HG03565 (cell line): Measurements from ENCODE around the gene TNKS2.
"Not testable (repeated sequence)": the region's sequence is repeated elsewhere in the genome, so short reads cannot be mapped to it uniquely, and the experiment has no call there.

Experiments
- ATAC-seq: cut with Tn5 transposase; IDR thresholded peaks from one replicate; pipeline ENCODE4 v1.9.1; 2021; ENCODE audit warnings: mild to moderate bottlenecking, moderate library complexity; ENCODE audit not compliant: unreplicated experiment

TNKS2 gene

GRCh38 chr10:91797874-91798648 lies at the start of gene TNKS2:
TSS of gene TNKS2 (plus strand) at chr10:91798426. CDS start at chr10:91798691, 265 bp downstream.
- ATAC-seq, result peak; percentile 62

- ATAC-seq, result not testable (repeated sequence)
Observed at GRCh38 chr10:91749592-91749991, 48.6 kb upstream of the TNKS2 start.

GRCh38 chr10:91756286-91756685 lies 41.9 kb upstream of the TNKS2 start:
- ATAC-seq, result no peak

- no peak for ATAC-seq
Observed at GRCh38 chr10:91758303-91759146, 39.7 kb upstream of the TNKS2 start.

- ATAC-seq, result no peak
Observed at GRCh38 chr10:91759581-91759986, 38.6 kb upstream of the TNKS2 start.

GRCh38 chr10:91761721-91762120 lies 36.5 kb upstream of the TNKS2 start:
- no peak for ATAC-seq

GRCh38 chr10:91762878-91763277 lies 35.3 kb upstream of the TNKS2 start:
- ATAC-seq, result no peak

GRCh38 chr10:91766676-91767075 lies 31.6 kb upstream of the TNKS2 start:
- ATAC-seq, result no peak

- ATAC-seq, result no peak
Observed at GRCh38 chr10:91768123-91768522, 30.1 kb upstream of the TNKS2 start.

- ATAC-seq, result no peak
Observed at GRCh38 chr10:91771907-91772306, 26.3 kb upstream of the TNKS2 start.

GRCh38 chr10:91772461-91772860 lies 25.8 kb upstream of the TNKS2 start:
- no peak for ATAC-seq

GRCh38 chr10:91772869-91773268 lies 25.4 kb upstream of the TNKS2 start:
- ATAC-seq, result no peak

- no peak for ATAC-seq
Observed at GRCh38 chr10:91774571-91774970, 23.7 kb upstream of the TNKS2 start.

- no peak for ATAC-seq
Observed at GRCh38 chr10:91775731-91776130, 22.5 kb upstream of the TNKS2 start.

- ATAC-seq, result no peak
Observed at GRCh38 chr10:91776266-91776665, 22.0 kb upstream of the TNKS2 start.

GRCh38 chr10:91778485-91778884 lies 19.7 kb upstream of the TNKS2 start:
- no peak for ATAC-seq

- ATAC-seq, result no peak
Observed at GRCh38 chr10:91779011-91779605, 19.1 kb upstream of the TNKS2 start.

GRCh38 chr10:91782539-91782938 lies 15.7 kb upstream of the TNKS2 start:
- ATAC-seq, result no peak

GRCh38 chr10:91785830-91786229 lies 12.4 kb upstream of the TNKS2 start:
- ATAC-seq, result no peak

GRCh38 chr10:91787258-91787657 lies 11.0 kb upstream of the TNKS2 start:
- no peak for ATAC-seq

GRCh38 chr10:91787810-91788209 lies 10.4 kb upstream of the TNKS2 start:
- ATAC-seq, result no peak

GRCh38 chr10:91788527-91788926 lies 9.7 kb upstream of the TNKS2 start:
- ATAC-seq, result no peak
